ENCODE measurements around the gene GCK.

The GCK gene

GRCh38 chr7:44153948-44154335, 35.3 kb downstream of the GCK start:
- no peak for DNase-seq

GRCh38 chr7:44152971-44153947, 36.0 kb downstream of the GCK start:
- DNase-seq, result no peak

GRCh38 chr7:44151956-44152355, 37.3 kb downstream of the GCK start:
- no peak for DNase-seq

GRCh38 chr7:44150966-44151941, 38.0 kb downstream of the GCK start:
- DNase-seq, result no peak

GRCh38 chr7:44150466-44150832, 38.8 kb downstream of the GCK start:
- DNase-seq, result no peak

- DNase-seq, result no peak
Measured at GRCh38 chr7:44149571-44150465, 39.4 kb downstream of the GCK start.

GRCh38 chr7:44148961-44149536, 40.2 kb downstream of the GCK start:
- DNase-seq, result no peak

- no peak for DNase-seq
Measured at GRCh38 chr7:44148166-44148565, 41.1 kb downstream of the GCK start.

- DNase-seq, result no peak
Measured at GRCh38 chr7:44147026-44147991, 41.9 kb downstream of the GCK start.

GRCh38 chr7:44145969-44146911, 43.0 kb downstream of the GCK start:
- DNase-seq, result no peak

GRCh38 chr7:44145479-44145968, 43.7 kb downstream of the GCK start:
- no peak for DNase-seq

GRCh38 chr7:44144968-44145478, 44.2 kb downstream of the GCK start:
- no peak for DNase-seq

- no peak for DNase-seq
Measured at GRCh38 chr7:44144426-44144967, 44.7 kb downstream of the GCK start.

GRCh38 chr7:44143646-44144250, 45.5 kb downstream of the GCK start:
- DNase-seq, result no peak

- DNase-seq, result no peak
Measured at GRCh38 chr7:44142028-44142427, 47.2 kb downstream of the GCK start.

- no peak for DNase-seq
Measured at GRCh38 chr7:44141221-44141850, 47.9 kb downstream of the GCK start, which contains the start of gene MYL7. MYL7 (minus strand) TSS chr7:44141332; CDS start chr7:44141305, 27 bp downstream.

GRCh38 chr7:44140341-44140740, 48.9 kb downstream of the GCK start:
- DNase-seq, result no peak

Data from kidney glomerular epithelial cell (primary cell).